Measurements from ENCODE around the gene SAT1.

GRCh38 chrX:23832721-23833120, 49.7 kb downstream of the SAT1 start:
- no peak for TF ChIP-seq CTCF (IDR thresholded peaks at IDR 0.05; ENCODE audit: poor library complexity)
- no peak for TF ChIP-seq EZH2phosphoT487 (IDR thresholded peaks at IDR 0.05; ENCODE audit: low read depth, severe bottlenecking, unreplicated experiment)
- no peak for TF ChIP-seq EZH2 (IDR thresholded peaks at IDR 0.05; ENCODE audit: borderline replicate concordance)

Data from hepatocyte (in vitro differentiated cells).